CD4-positive, alpha-beta T cell (primary cell): ENCODE measurements around the gene MKI67. TPM values are rescaled to one million over a fixed set of nuclear protein-coding genes. Genes with fewer than 3 reads are reported as not detected.

Source experiments
- ATAC-seq: fragments of 200-7000 bp; cut with Tn5 transposase; one replicate; pipeline ENCODE4 v1.10.0; 2022; ENCODE audit warnings: mild to moderate bottlenecking; ENCODE audit not compliant: poor library complexity
- CTCF ChIA-PET: fragments of 350-600 bp; sonication (Branson Sonifier 250); formaldehyde crosslinking; loops from one replicate; lab custom pipeline; 2021; ENCODE audit warnings: antibody characterized with exemption, inconsistent platforms; lab: Charles Lee
- POLR2A ChIA-PET: fragments of 350-600 bp; sonication (Branson Sonifier 250); formaldehyde crosslinking; loops from one replicate; lab custom pipeline; 2021; ENCODE audit warnings: antibody characterized with exemption, inconsistent platforms; lab: Charles Lee
- DNase-seq, 14 experiments: peaks; one replicate each; pipeline ENCODE4 v3.0.0-alpha.2; 2013 to 2020; ENCODE audit warnings: mixed read lengths in 2 of 14
- H3K27ac ChIP-seq, 2 donors: one replicate each; pipeline versions ENCODE4 v1.5.1 to v1.7.0; 2013; ENCODE audit warnings: low read length in 2 of 2, low read depth in 1 of 2, mild to moderate bottlenecking in 1 of 2
- H3K27me3 ChIP-seq, 2 experiments: 1 replicate in 1 of 2; 2 replicates in 1 of 2; pipeline versions ENCODE4 v1.6.1 to v1.7.0; 2013; ENCODE audit warnings: low read length in 2 of 2, control low read depth in 1 of 2, mild to moderate bottlenecking in 1 of 2, moderate library complexity in 1 of 2; ENCODE audit not compliant: insufficient read depth in 2 of 2, control insufficient read depth in 1 of 2
- H3K36me3 ChIP-seq: one replicate; pipeline ENCODE4 v1.6.1; 2013; ENCODE audit warnings: low read length, control low read depth; ENCODE audit not compliant: insufficient read depth
- H3K4me1 ChIP-seq: one replicate; pipeline ENCODE4 v1.6.1; 2013; ENCODE audit warnings: low read length, control low read depth; ENCODE audit not compliant: insufficient read depth
- H3K4me3 ChIP-seq: one replicate; pipeline ENCODE4 v1.5.1; 2013; ENCODE audit warnings: mild to moderate bottlenecking, low read length, moderate library complexity
- H3K9me3 ChIP-seq, 2 experiments: 1 replicate in 1 of 2; 2 replicates in 1 of 2; pipeline versions ENCODE4 v1.6.1 to v1.7.0; 2013; ENCODE audit warnings: low read length in 2 of 2, mild to moderate bottlenecking in 2 of 2, control low read depth in 1 of 2, moderate library complexity in 1 of 2; ENCODE audit not compliant: control insufficient read depth in 1 of 2, insufficient read depth in 1 of 2
- H3K27ac Mint-ChIP-seq: one replicate; pipeline ENCODE4 v1.8.0; 2020; ENCODE audit warnings: mixed read lengths
- H3K27me3 Mint-ChIP-seq: one replicate; pipeline ENCODE4 v1.8.0; 2021; ENCODE audit warnings: mixed read lengths
- H3K36me3 Mint-ChIP-seq: one replicate; pipeline ENCODE4 v1.8.0; 2021; ENCODE audit warnings: low read depth, mixed read lengths
- H3K4me1 Mint-ChIP-seq: one replicate; pipeline ENCODE4 v1.8.0; 2021; ENCODE audit warnings: low read depth, mixed read lengths
- H3K4me3 Mint-ChIP-seq: one replicate; pipeline ENCODE4 v1.8.0; 2020; ENCODE audit warnings: mild to moderate bottlenecking, mixed read lengths
- H3K9me3 Mint-ChIP-seq: one replicate; pipeline ENCODE4 v1.8.0; 2020; ENCODE audit warnings: mixed read lengths
- intact Hi-C, 2 experiments: fragments of 100-400 bp; cut with DNase I in 1 of 2; cut with micrococcal nuclease in 1 of 2; formaldehyde crosslinking; loops; one replicate each; pipeline versions ENCODE4 v1.15.1 to v1.9.0; 2023 to 2025; cut with DNase I, micrococcal nuclease
- total RNA-seq, 174 experiments: library from RNA in 2 of 174; stranded (reverse) in 2 of 174; gene quantifications; one replicate each; pipeline ENCODE4 v1.2.3 and lab custom pipeline; 2021 to 2026
- TF ChIP-seq, protein P1 (sequence below): fragments of 200-600 bp; IDR thresholded peaks from one replicate; pipeline ENCODE4 v1.8.0; 2022; ENCODE audit warnings: antibody characterized with exemption, mild to moderate bottlenecking

The MKI67 gene
- total RNA-seq, 2 experiments from 2014 or later: 0.92 to 1.2 TPM

GRCh38 chr10:128158021-128158795 is 32.0 kb upstream of the MKI67 start:
- Histone ChIP-seq H3K9me3 (no peaks in the 10 kb centered on the region), H3K27ac (no peak overlapping the region), H3K27me3 (peaks cover 0 to 2% of the 10 kb centered on the region in 2 experiments), H3K36me3 (no peaks in the 10 kb centered on the region), H3K4me3 (no peak overlapping the region), H3K4me1 (no peaks in the 10 kb centered on the region)
- Mint-ChIP-seq H3K27me3 (no peaks in the 10 kb centered on the region), H3K36me3 (no peaks in the 10 kb centered on the region), H3K9me3 (no peaks in the 10 kb centered on the region), H3K4me3 (no peak overlapping the region), H3K4me1 (no peaks in the 10 kb centered on the region), H3K27ac (no peak overlapping the region)
- TF ChIP-seq, protein P1, sequence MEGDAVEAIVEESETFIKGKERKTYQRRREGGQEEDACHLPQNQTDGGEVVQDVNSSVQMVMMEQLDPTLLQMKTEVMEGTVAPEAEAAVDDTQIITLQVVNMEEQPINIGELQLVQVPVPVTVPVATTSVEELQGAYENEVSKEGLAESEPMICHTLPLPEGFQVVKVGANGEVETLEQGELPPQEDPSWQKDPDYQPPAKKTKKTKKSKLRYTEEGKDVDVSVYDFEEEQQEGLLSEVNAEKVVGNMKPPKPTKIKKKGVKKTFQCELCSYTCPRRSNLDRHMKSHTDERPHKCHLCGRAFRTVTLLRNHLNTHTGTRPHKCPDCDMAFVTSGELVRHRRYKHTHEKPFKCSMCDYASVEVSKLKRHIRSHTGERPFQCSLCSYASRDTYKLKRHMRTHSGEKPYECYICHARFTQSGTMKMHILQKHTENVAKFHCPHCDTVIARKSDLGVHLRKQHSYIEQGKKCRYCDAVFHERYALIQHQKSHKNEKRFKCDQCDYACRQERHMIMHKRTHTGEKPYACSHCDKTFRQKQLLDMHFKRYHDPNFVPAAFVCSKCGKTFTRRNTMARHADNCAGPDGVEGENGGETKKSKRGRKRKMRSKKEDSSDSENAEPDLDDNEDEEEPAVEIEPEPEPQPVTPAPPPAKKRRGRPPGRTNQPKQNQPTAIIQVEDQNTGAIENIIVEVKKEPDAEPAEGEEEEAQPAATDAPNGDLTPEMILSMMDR: no peak
- ATAC-seq (no peak), DNase-seq (no peak)
- CTCF ChIA-PET: no interaction called here
- POLR2A ChIA-PET: interaction anchor here (1.3 kb wide), 1 partner anchor 8 kb away, joined by 3 read pairs; no protein-coding TSS in a partner anchor
- intact Hi-C loops: no loop called here

- CTCF ChIA-PET: interaction anchor here (1.1 kb wide), 1 partner anchor 88 kb away, joined by 4 read pairs; no protein-coding TSS in a partner anchor
- POLR2A ChIA-PET: interaction anchor here (0.6 to 1.3 kb wide), 2 partner anchors 9 to 13 kb away, joined by 3 to 4 read pairs; no protein-coding TSS in a partner anchor
- H3K9me3 ChIP-seq: no peaks in the 10 kb centered on the region
- intact Hi-C loops: no loop called here
- H3K27ac Mint-ChIP-seq: no peak overlapping the region
- H3K4me3 ChIP-seq: no peak overlapping the region
- DNase-seq: no peak
- no peaks in the 10 kb centered on the region for H3K4me1 ChIP-seq
- no peaks in the 10 kb centered on the region for H3K36me3 ChIP-seq
- H3K27ac ChIP-seq: no peak overlapping the region
- no peaks in the 10 kb centered on the region for H3K27me3 Mint-ChIP-seq
- no peaks in the 10 kb centered on the region for H3K36me3 Mint-ChIP-seq
- H3K9me3 Mint-ChIP-seq: no peaks in the 10 kb centered on the region
- TF ChIP-seq, protein P1: no peak
- no peaks in the 10 kb centered on the region for H3K4me1 Mint-ChIP-seq
- H3K4me3 Mint-ChIP-seq: no peak overlapping the region
- ATAC-seq: no peak
- peaks cover 0 to 2% of the 10 kb centered on the region in 2 experiments for H3K27me3 ChIP-seq
Observed at GRCh38 chr10:128156999-128157755, 31.0 kb upstream of the MKI67 start.

DNA sequence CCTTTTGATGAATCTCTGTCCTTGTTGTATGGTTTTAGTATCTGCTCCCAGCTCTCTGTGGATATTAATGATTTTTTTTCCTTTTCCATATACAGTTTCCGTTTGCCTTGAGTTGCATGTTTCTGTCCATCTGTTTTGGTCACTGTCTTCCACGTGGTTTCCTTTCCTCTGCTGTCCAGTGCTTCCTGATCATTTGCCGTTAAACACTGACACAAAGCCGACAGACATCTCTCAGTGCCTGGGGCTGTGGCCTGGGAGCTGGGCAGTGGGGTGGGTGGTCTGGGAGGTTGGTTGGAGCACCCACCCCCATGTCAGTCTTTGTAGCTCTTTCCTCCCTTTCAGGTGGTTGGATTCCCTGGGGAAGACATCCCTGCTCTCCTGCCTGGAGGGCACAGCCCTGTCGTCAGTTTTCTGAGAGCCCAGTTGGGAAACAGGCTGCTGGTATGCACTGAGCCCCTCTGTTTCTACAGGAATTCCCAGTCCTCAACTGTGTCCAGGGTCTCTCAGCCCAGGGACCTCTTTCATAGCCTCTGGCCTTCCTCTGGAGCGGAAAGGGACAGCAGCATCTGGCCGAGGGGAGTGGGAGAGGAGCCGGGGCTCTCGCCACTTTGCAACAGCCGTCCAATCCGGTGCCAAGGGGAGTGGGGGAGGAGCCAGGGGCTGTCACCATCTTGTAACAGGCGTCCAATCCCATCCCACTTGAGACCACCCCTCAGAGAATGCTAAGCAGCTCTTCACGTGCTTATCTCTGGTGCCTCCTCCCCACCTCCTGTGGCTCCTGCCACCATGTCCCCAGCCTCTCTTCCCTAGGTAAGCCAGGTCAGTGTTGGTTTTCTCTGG is 26.7 kb upstream of the MKI67 start:
- Mint-ChIP-seq H3K27me3 (no peaks in the 10 kb centered on the region), H3K4me3 (no peak overlapping the region), H3K4me1 (no peaks in the 10 kb centered on the region), H3K36me3 (no peaks in the 10 kb centered on the region), H3K9me3 (no peaks in the 10 kb centered on the region), H3K27ac (no peak overlapping the region)
- H3K4me1 ChIP-seq: peaks cover 11% of the 10 kb centered on the region
- DNase-seq (no peak), ATAC-seq (no peak)
- no peaks in the 10 kb centered on the region for H3K9me3 ChIP-seq
- no peak overlapping the region for H3K27ac ChIP-seq
- intact Hi-C loops: loop anchor here (2.0 to 5.0 kb wide), 4 partner anchors 116 to 591 kb away; partner anchors contain the start of gene PTPRE (in 1 of the 2)
- ChIA-PET POLR2A (no interaction called here), CTCF (no interaction called here)
- H3K36me3 ChIP-seq: no peaks in the 10 kb centered on the region
- H3K27me3 ChIP-seq: peaks cover 0 to 2% of the 10 kb centered on the region in 2 experiments
- no peak overlapping the region for H3K4me3 ChIP-seq
- TF ChIP-seq, protein P1: no peak
